Mucosa of descending colon (tissue), 3 donors: ENCODE data around the gene NDUFV2. TPM values are rescaled to one million over a fixed set of nuclear protein-coding genes. Genes with fewer than 3 reads are reported as not detected.

Experiments used
- ATAC-seq: fragments of 200-7000 bp; cut with Tn5 transposase; one replicate; pipeline ENCODE4 v1.9.1; 2020; ENCODE audit warnings: mild to moderate bottlenecking, moderate library complexity
- DNase-seq, 3 donors: peaks; one replicate each; pipeline ENCODE4 v3.0.0-alpha.2; 2020
- H3K36me3 ChIP-seq: fragments of 200-600 bp; one replicate; pipeline ENCODE4 v1.8.0; 2021; ENCODE audit warnings: low read depth, mild to moderate bottlenecking
- H3K4me1 ChIP-seq: fragments of 200-600 bp; one replicate; pipeline ENCODE4 v1.8.0; 2021; ENCODE audit warnings: low read depth, mild to moderate bottlenecking
- H3K4me3 ChIP-seq: fragments of 200-600 bp; one replicate; pipeline ENCODE4 v1.8.0; 2021; ENCODE audit warnings: mild to moderate bottlenecking
- H3K9me3 ChIP-seq: fragments of 200-600 bp; one replicate; pipeline ENCODE4 v1.8.0; 2021; ENCODE audit warnings: mild to moderate bottlenecking
- intact Hi-C, 2 donors: fragments of 100-400 bp; cut with DNase I in 1 of 2; cut with micrococcal nuclease in 1 of 2; formaldehyde crosslinking; loops; one replicate each; pipeline versions ENCODE4 v1.11.0 to v1.11.1; 2022; cut with DNase I, micrococcal nuclease
- total RNA-seq, 3 donors: library from RNA; stranded (reverse); fragmentation: NEBNext Ultra II Directional in 2 of 3; extraction: Animal tissue kit (Norgen Biotek cat#: 25700) in 2 of 3; gene quantifications; one replicate each; pipeline versions ENCODE4 v1.2.1 to v1.2.4, GENCODE V29; 2021 to 2023
- TF ChIP-seq, protein P1 (sequence below): fragments of 200-600 bp; IDR thresholded peaks from one replicate; pipeline ENCODE4 v1.8.0; 2022; ENCODE audit warnings: antibody characterized with exemption, mild to moderate bottlenecking
- donor health status: DM: no; HTN: no; CAD: no; lungs with moderate emphysema.
- donor health status: DM: no; HTN: no; CAD: no.
- donor health status: DM: no; HTN: yes; CAD: no.

Gene NDUFV2
- total RNA-seq, 3 donors from 2014 or later: 146 to 199 (median 163) TPM

- H3K4me3 ChIP-seq: peak overlapping the region; percentile 64
- H3K4me1 ChIP-seq: peaks cover 52% of the 10 kb centered on the region
- ATAC-seq: peak; percentile 40
- H3K36me3 ChIP-seq: peaks cover 13% of the 10 kb centered on the region
- intact Hi-C loops: no loop called here
- peak; percentile 63 to 84 (median 84) for DNase-seq
- no peaks in the 10 kb centered on the region for H3K9me3 ChIP-seq
- TF ChIP-seq, protein P1, sequence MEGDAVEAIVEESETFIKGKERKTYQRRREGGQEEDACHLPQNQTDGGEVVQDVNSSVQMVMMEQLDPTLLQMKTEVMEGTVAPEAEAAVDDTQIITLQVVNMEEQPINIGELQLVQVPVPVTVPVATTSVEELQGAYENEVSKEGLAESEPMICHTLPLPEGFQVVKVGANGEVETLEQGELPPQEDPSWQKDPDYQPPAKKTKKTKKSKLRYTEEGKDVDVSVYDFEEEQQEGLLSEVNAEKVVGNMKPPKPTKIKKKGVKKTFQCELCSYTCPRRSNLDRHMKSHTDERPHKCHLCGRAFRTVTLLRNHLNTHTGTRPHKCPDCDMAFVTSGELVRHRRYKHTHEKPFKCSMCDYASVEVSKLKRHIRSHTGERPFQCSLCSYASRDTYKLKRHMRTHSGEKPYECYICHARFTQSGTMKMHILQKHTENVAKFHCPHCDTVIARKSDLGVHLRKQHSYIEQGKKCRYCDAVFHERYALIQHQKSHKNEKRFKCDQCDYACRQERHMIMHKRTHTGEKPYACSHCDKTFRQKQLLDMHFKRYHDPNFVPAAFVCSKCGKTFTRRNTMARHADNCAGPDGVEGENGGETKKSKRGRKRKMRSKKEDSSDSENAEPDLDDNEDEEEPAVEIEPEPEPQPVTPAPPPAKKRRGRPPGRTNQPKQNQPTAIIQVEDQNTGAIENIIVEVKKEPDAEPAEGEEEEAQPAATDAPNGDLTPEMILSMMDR: no peak
Measured at GRCh38 chr18:9137168-9138066, 34.9 kb downstream of the NDUFV2 start.

DNA sequence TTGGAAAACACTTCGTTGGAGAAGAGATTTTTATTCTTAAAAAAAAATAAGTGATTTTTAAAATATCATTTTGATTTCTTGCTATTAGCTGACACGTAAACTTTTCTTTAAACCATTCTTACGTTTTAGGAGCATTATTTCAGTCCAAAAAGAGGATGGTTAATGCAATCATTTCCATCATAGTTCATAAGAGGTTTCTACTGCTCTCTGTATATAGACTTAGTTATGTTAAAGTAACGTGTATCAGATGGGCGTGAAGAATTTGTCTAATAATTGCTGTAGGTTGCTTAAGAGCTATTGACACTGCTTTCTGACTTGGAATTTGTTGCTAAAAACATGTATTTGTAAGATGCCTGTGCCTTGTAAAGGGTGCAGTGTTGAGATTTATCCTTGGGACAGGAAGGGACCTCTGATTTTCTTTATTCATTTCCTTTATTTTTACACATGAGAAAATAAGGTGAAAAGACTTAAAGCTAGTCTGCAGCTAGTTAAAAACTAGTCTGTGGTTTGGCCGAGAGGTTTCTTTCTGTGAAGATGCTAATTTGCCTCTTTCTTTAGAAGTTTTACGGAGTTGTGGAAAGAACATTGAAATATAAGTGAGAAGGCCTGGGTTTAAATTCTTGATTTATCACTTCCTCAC is 37.0 kb downstream of the NDUFV2 start:
- H3K36me3 ChIP-seq: peaks cover 9% of the 10 kb centered on the region
- TF ChIP-seq, protein P1: no peak
- DNase-seq: no peak
- H3K4me3 ChIP-seq: no peak overlapping the region
- no peak for ATAC-seq
- no peaks in the 10 kb centered on the region for H3K9me3 ChIP-seq
- peaks cover 37% of the 10 kb centered on the region for H3K4me1 ChIP-seq
- intact Hi-C loops: loop anchor here in 1 of 2 donors (5.0 kb wide), 1 partner anchor 62 kb away; no protein-coding TSS in a partner anchor

DNA sequence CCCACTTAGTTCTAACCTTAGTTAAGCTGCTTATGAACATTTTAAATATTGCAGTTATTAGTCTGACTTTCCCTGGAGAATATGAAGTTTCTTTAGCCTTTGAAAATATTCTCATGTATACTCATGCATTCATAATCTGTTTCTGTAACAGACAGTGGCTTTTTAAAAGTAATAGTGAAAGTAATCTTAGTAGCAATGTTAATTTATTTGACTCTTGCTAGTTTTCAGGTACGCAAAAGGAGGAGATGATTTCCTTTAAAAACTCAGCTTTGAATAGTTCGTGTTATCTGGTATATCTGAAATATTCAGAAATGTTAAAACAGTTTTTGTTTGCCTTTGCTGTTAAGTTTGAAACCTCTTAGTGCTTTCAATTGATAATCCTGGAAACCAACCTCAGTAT is 37.9 kb downstream of the NDUFV2 start:
- no peak overlapping the region for H3K4me3 ChIP-seq
- DNase-seq: no peak
- TF ChIP-seq, protein P1: no peak
- intact Hi-C loops: loop anchor here in 1 of 2 donors (5.0 kb wide), 1 partner anchor 63 kb away; no protein-coding TSS in a partner anchor
- peaks cover 29% of the 10 kb centered on the region for H3K4me1 ChIP-seq
- peaks cover 9% of the 10 kb centered on the region for H3K36me3 ChIP-seq
- no peak for ATAC-seq
- no peaks in the 10 kb centered on the region for H3K9me3 ChIP-seq

DNA sequence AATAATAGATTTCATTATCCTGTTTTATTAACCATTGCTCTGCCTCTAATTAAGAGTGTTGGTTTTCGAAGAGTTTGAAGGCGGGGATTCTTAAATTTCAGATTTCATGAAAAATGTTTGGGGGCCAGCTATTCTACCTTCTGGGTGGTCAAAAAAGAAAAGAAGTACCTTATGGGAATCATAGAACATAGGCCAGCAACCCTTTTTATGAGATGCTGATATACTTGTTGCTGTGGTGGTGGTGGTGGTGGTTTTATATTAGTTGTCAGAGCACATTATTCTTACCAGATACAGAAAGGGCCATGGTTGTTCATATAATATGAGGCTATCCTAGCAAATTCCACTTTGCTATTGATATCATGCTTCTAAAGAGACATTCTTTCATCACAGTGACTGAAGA is 38.5 kb downstream of the NDUFV2 start:
- Histone ChIP-seq H3K4me3 (no peak overlapping the region), H3K4me1 (peaks cover 26% of the 10 kb centered on the region), H3K9me3 (no peaks in the 10 kb centered on the region), H3K36me3 (peaks cover 7% of the 10 kb centered on the region)
- intact Hi-C loops: loop anchor here in 1 of 2 donors (5.0 kb wide), 1 partner anchor 64 kb away; no protein-coding TSS in a partner anchor
- no peak for DNase-seq
- no peak for ATAC-seq
- TF ChIP-seq, protein P1: no peak

- TF ChIP-seq, protein P1: no peak
- intact Hi-C loops: loop anchor here in 1 of 2 donors (5.0 kb wide), 1 partner anchor 74 kb away; no protein-coding TSS in a partner anchor
Measured at GRCh38 chr18:9146224-9146623, 43.7 kb downstream of the NDUFV2 start.

More at GRCh38 chr18:9146224-9146623, 43.7 kb downstream of the NDUFV2 start:
- H3K36me3 ChIP-seq: no peaks in the 10 kb centered on the region
- DNase-seq (no peak), ATAC-seq (no peak)
- no peaks in the 10 kb centered on the region for H3K9me3 ChIP-seq
- H3K4me3 ChIP-seq: no peak overlapping the region
- peaks cover 27% of the 10 kb centered on the region for H3K4me1 ChIP-seq
